ENCODE measurements around the gene SERPINA12. TPM values are rescaled to one million over a fixed set of nuclear protein-coding genes. Genes with fewer than 3 reads are reported as not detected.

Gene SERPINA12
- total and polyA plus RNA-seq, 2 of the 13 experiments (the other 11 are each of a cell fraction or from before 2014, with no cell fraction given) = 0.08 TPM; not detected in 1

DNA sequence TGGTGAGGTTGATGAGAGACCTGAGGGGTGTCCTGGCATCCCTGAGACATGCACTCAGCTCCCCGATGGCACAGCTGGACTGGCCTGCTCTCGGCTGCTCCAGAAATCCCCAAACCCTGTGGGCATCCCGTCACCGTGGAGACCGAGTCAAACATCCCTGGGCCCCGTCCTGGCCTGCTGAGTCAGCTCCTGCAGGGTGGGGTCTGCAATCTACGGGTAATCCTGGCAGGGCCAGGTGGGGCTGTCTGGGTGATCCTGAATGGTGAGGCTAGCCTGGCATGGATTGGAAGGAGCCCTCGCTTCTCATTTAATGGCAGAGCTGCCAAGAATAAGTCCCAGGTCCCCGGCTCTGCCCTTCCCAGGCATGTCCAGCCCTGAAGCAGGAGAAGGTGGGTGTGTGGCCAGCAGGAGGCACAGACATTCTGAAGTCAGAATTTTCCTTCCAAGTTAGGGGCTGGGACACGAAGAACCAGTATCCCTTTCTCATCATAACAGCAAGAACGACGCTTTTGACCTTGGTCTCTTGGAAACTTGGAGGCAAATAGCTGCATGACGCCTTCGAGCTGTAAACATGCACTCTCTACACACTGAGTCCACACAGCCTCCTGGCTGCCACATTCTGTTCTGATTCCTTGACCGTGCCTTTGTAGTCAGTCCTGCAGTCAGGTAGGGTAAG is 34.3 kb upstream of the SERPINA12 start (continued):
- TF ChIP-seq ZFYVE20 (CRISPR knock-in tag; IDR thresholded peaks at IDR 0.05; ENCODE audit: borderline replicate concordance, low read depth) (no peak), SOX13 (IDR thresholded peaks at IDR 0.05) (no peak), SOX13 (CRISPR knock-in tag; conservative IDR thresholded peaks at IDR 0.05 in 1 of 2, IDR thresholded peaks at IDR 0.05 in 1 of 2) (peak in 1 of 2 experiments; percentile 23; a peak in 1 of 4 replicates), ZIK1 (CRISPR knock-in tag; IDR thresholded peaks at IDR 0.05; ENCODE audit: borderline replicate concordance, low read depth) (no peak), KAT2B (IDR thresholded peaks at IDR 0.05; ENCODE audit: borderline replicate concordance, low read depth, low read length) (no peak), ZNF496 (CRISPR knock-in tag; IDR thresholded peaks at IDR 0.05; ENCODE audit: insufficient replicate concordance) (no peak), ZNF850 (CRISPR knock-in tag; conservative IDR thresholded peaks at IDR 0.05) (no peak), ZNF775 (CRISPR knock-in tag; IDR thresholded peaks at IDR 0.05; ENCODE audit: borderline replicate concordance) (no peak), RORA (CRISPR knock-in tag; IDR thresholded peaks at IDR 0.05) (no peak), THAP11 (CRISPR knock-in tag; IDR thresholded peaks at IDR 0.05) (no peak), RCOR2 (CRISPR knock-in tag; IDR thresholded peaks at IDR 0.05) (no peak), BCL6 (CRISPR knock-in tag; IDR thresholded peaks at IDR 0.05) (peak; percentile 46; the same call in 1 of the 2 replicates), ZNF232 (CRISPR knock-in tag; IDR thresholded peaks at IDR 0.05; ENCODE audit: borderline replicate concordance) (peak; percentile 29; the same call in 1 of the 2 replicates), SALL1 (CRISPR knock-in tag; IDR thresholded peaks at IDR 0.05) (peak; percentile 39)
- TF ChIP-seq, protein P1, sequence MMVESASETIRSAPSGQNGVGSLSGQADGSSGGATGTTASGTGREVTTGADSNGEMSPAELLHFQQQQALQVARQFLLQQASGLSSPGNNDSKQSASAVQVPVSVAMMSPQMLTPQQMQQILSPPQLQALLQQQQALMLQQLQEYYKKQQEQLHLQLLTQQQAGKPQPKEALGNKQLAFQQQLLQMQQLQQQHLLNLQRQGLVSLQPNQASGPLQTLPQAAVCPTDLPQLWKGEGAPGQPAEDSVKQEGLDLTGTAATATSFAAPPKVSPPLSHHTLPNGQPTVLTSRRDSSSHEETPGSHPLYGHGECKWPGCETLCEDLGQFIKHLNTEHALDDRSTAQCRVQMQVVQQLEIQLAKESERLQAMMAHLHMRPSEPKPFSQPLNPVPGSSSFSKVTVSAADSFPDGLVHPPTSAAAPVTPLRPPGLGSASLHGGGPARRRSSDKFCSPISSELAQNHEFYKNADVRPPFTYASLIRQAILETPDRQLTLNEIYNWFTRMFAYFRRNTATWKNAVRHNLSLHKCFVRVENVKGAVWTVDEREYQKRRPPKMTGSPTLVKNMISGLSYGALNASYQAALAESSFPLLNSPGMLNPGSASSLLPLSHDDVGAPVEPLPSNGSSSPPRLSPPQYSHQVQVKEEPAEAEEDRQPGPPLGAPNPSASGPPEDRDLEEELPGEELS (CRISPR knock-in tag; IDR thresholded peaks at IDR 0.05) = 0 out of 2 replicates have a peak, but pooled peaks have one; percentile 24
- TF ChIP-seq, protein P2, sequence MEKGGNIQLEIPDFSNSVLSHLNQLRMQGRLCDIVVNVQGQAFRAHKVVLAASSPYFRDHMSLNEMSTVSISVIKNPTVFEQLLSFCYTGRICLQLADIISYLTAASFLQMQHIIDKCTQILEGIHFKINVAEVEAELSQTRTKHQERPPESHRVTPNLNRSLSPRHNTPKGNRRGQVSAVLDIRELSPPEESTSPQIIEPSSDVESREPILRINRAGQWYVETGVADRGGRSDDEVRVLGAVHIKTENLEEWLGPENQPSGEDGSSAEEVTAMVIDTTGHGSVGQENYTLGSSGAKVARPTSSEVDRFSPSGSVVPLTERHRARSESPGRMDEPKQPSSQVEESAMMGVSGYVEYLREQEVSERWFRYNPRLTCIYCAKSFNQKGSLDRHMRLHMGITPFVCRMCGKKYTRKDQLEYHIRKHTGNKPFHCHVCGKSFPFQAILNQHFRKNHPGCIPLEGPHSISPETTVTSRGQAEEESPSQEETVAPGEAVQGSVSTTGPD (CRISPR knock-in tag; IDR thresholded peaks at IDR 0.05) = no peak
- TF ChIP-seq, protein P3, sequence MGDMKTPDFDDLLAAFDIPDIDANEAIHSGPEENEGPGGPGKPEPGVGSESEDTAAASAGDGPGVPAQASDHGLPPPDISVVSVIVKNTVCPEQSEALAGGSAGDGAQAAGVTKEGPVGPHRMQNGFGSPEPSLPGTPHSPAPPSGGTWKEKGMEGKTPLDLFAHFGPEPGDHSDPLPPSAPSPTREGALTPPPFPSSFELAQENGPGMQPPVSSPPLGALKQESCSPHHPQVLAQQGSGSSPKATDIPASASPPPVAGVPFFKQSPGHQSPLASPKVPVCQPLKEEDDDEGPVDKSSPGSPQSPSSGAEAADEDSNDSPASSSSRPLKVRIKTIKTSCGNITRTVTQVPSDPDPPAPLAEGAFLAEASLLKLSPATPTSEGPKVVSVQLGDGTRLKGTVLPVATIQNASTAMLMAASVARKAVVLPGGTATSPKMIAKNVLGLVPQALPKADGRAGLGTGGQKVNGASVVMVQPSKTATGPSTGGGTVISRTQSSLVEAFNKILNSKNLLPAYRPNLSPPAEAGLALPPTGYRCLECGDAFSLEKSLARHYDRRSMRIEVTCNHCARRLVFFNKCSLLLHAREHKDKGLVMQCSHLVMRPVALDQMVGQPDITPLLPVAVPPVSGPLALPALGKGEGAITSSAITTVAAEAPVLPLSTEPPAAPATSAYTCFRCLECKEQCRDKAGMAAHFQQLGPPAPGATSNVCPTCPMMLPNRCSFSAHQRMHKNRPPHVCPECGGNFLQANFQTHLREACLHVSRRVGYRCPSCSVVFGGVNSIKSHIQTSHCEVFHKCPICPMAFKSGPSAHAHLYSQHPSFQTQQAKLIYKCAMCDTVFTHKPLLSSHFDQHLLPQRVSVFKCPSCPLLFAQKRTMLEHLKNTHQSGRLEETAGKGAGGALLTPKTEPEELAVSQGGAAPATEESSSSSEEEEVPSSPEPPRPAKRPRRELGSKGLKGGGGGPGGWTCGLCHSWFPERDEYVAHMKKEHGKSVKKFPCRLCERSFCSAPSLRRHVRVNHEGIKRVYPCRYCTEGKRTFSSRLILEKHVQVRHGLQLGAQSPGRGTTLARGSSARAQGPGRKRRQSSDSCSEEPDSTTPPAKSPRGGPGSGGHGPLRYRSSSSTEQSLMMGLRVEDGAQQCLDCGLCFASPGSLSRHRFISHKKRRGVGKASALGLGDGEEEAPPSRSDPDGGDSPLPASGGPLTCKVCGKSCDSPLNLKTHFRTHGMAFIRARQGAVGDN (CRISPR knock-in tag; IDR thresholded peaks at IDR 0.05) = peak; percentile 50
- TF ChIP-seq, protein P4, sequence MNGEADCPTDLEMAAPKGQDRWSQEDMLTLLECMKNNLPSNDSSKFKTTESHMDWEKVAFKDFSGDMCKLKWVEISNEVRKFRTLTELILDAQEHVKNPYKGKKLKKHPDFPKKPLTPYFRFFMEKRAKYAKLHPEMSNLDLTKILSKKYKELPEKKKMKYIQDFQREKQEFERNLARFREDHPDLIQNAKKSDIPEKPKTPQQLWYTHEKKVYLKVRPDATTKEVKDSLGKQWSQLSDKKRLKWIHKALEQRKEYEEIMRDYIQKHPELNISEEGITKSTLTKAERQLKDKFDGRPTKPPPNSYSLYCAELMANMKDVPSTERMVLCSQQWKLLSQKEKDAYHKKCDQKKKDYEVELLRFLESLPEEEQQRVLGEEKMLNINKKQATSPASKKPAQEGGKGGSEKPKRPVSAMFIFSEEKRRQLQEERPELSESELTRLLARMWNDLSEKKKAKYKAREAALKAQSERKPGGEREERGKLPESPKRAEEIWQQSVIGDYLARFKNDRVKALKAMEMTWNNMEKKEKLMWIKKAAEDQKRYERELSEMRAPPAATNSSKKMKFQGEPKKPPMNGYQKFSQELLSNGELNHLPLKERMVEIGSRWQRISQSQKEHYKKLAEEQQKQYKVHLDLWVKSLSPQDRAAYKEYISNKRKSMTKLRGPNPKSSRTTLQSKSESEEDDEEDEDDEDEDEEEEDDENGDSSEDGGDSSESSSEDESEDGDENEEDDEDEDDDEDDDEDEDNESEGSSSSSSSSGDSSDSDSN (CRISPR knock-in tag; IDR thresholded peaks at IDR 0.05) = 0 out of 2 replicates have a peak, but pooled peaks have one; percentile 2

Measured in HepG2 (cell line).